Mucosa of rectum (tissue), 2 donors: ENCODE data around the gene MYO1A.
A peak's percentile ranks its signal among the peaks of the same experiment; 100 is the strongest.

ENCODE experiments used
- H3K27ac ChIP-seq, 2 donors: one replicate each; pipeline ENCODE4 v1.7.0; 2013; ENCODE audit warnings: inconsistent platforms in 2 of 2, low read depth in 2 of 2, low read length in 2 of 2
- H3K27me3 ChIP-seq, 2 donors: one replicate each; pipeline ENCODE4 v1.7.0; 2013; ENCODE audit warnings: low read length in 2 of 2; ENCODE audit not compliant: control insufficient read depth in 2 of 2, insufficient read depth in 2 of 2
- H3K36me3 ChIP-seq, 2 donors: one replicate each; pipeline ENCODE4 v1.7.0; 2013; ENCODE audit warnings: low read length in 2 of 2; ENCODE audit not compliant: control insufficient read depth in 2 of 2, insufficient read depth in 2 of 2
- H3K4me1 ChIP-seq, 2 donors: one replicate each; pipeline ENCODE4 v1.7.0; 2013; ENCODE audit warnings: low read length in 2 of 2, mild to moderate bottlenecking in 1 of 2; ENCODE audit not compliant: control insufficient read depth in 2 of 2, insufficient read depth in 2 of 2
- H3K4me3 ChIP-seq, 2 donors: one replicate each; pipeline ENCODE4 v1.7.0; 2013; ENCODE audit warnings: low read length in 2 of 2
- H3K9ac ChIP-seq, 2 donors: one replicate each; pipeline ENCODE4 v1.7.0; 2013; ENCODE audit warnings: low read length in 2 of 2, low read depth in 1 of 2, mild to moderate bottlenecking in 1 of 2
- H3K9me3 ChIP-seq, 2 donors: one replicate each; pipeline ENCODE4 v1.7.0; 2013; ENCODE audit warnings: low read length in 2 of 2; ENCODE audit not compliant: control insufficient read depth in 2 of 2
- donor health status: healthy.
- donor health status: Normal muscosa, but diverticular disease.

Gene MYO1A

GRCh38 chr12:57005980-57006808, 43.7 kb downstream of the MYO1A start, which contains the start of gene ZBTB39:
Gene ZBTB39 (minus strand): TSS chr12:57006546. CDS start chr12:57004917, 1,629 bp downstream.
- Histone ChIP-seq H3K27ac (peak within 1 kb of the TSS; percentile 17 to 52), H3K27me3 (no peaks in the 10 kb centered on the region), H3K36me3 (peaks cover 21 to 27% of the 10 kb centered on the region in 2 donors), H3K9me3 (no peaks in the 10 kb centered on the region), H3K4me3 (peak within 1 kb of the TSS; percentile 77 to 78), H3K9ac (peak within 1 kb of the TSS; percentile 65 to 70), H3K4me1 (peaks cover 10 to 11% of the 10 kb centered on the region in 2 donors)

DNA sequence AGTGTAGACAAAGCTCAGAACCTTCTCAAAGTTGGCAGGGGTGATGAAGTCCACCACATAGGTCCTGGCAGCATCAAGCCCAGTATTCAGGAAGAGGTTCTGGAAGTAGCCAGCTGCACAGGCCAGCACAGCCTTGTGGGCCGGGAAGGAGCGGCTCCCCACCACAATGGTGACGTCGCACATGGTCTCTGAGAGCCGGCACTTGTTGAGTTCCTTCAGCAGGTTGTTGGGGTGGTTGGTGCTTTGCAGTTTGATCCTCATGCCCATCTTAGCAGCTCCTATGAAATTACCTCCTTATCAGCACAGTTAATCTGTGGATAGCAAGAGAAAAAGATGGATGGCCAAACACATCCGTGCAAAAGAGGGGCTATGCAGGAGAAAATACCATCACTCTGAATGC, 45.3 kb downstream of the MYO1A start:
- no peaks in the 10 kb centered on the region for H3K27me3 ChIP-seq
- H3K9ac ChIP-seq = no peak overlapping the region
- H3K4me1 ChIP-seq = peaks cover 10 to 11% of the 10 kb centered on the region in 2 donors
- no peaks in the 10 kb centered on the region for H3K9me3 ChIP-seq
- H3K36me3 ChIP-seq = peaks cover 29 to 31% of the 10 kb centered on the region in 2 donors
- no peak overlapping the region for H3K27ac ChIP-seq
- no peak overlapping the region for H3K4me3 ChIP-seq

- Histone ChIP-seq H3K9me3 (no peaks in the 10 kb centered on the region), H3K9ac (no peak overlapping the region), H3K4me3 (no peak overlapping the region), H3K27ac (no peak overlapping the region), H3K4me1 (peaks cover 10 to 11% of the 10 kb centered on the region in 2 donors), H3K27me3 (no peaks in the 10 kb centered on the region), H3K36me3 (peaks cover 29 to 33% of the 10 kb centered on the region in 2 donors)
These were observed 46.5 kb downstream of the MYO1A start for GRCh38 chr12:57003395-57003794.

DNA sequence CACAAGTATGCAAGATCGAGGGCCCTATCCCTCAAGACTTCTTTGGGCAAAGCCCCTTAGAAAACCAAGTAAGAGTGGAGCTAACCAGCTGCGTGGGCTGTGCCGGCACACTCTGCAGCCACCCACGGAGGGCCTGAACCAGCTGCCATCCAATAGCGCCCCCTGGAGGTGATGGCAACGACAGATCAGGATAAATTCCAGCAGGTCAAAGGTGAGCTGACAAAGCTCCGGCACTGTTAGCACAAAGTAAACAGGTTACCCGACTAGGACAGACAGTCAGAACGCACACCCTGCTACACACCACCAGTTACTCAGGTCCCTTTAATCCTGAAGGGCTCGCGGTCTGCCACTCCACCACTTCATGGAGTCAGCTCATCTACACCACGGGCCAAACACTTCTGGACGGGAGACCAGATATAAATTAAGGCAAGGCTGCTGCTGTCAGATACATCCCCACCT, 48.5 kb downstream of the MYO1A start:
- Histone ChIP-seq H3K9me3 (no peaks in the 10 kb centered on the region), H3K9ac (no peak overlapping the region), H3K36me3 (peaks cover 29 to 35% of the 10 kb centered on the region in 2 donors), H3K27me3 (no peaks in the 10 kb centered on the region), H3K4me3 (no peak overlapping the region), H3K4me1 (peaks cover 5 to 7% of the 10 kb centered on the region in 2 donors), H3K27ac (no peak overlapping the region)

GRCh38 chr12:57000393-57000792, 49.5 kb downstream of the MYO1A start:
- Histone ChIP-seq H3K27ac (no peak overlapping the region), H3K9ac (no peak overlapping the region), H3K9me3 (no peaks in the 10 kb centered on the region), H3K4me1 (peaks cover 3 to 5% of the 10 kb centered on the region in 2 donors), H3K4me3 (no peak overlapping the region), H3K36me3 (peaks cover 29 to 38% of the 10 kb centered on the region in 2 donors), H3K27me3 (no peaks in the 10 kb centered on the region)

GRCh38 chr12:56999456-56999855, 50.5 kb downstream of the MYO1A start:
- H3K9me3 ChIP-seq = no peaks in the 10 kb centered on the region
- no peak overlapping the region for H3K27ac ChIP-seq
- no peaks in the 10 kb centered on the region for H3K27me3 ChIP-seq
- H3K9ac ChIP-seq = no peak overlapping the region
- H3K4me3 ChIP-seq = no peak overlapping the region
- peaks cover 27 to 40% of the 10 kb centered on the region in 2 donors for H3K36me3 ChIP-seq
- H3K4me1 ChIP-seq = peaks cover 0 to 5% of the 10 kb centered on the region in 2 donors

GRCh38 chr12:56998981-56999380, 50.9 kb downstream of the MYO1A start:
- Histone ChIP-seq H3K9me3 (no peaks in the 10 kb centered on the region), H3K4me1 (peaks cover 0 to 5% of the 10 kb centered on the region in 2 donors), H3K27ac (no peak overlapping the region), H3K27me3 (no peaks in the 10 kb centered on the region), H3K4me3 (no peak overlapping the region), H3K9ac (no peak overlapping the region), H3K36me3 (peaks cover 22 to 35% of the 10 kb centered on the region in 2 donors)

DNA sequence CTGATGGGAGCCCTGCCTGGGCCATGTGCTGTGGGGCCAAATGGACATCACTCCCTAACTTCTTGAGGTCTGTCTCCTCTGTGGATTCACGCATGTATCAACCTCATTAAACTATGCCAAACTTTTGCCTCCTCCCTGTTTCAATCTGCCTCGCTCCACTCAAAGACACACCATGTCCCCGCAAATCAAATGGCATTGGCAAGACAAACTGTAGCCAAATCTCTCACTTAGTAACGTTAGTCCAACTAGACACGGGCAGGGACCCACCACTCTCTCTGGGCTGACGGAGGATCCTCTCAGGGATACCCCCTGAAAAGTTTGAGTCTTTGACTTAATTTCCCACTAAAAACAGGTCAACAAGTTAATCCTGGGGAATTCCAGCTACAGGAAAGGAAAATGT, 51.6 kb downstream of the MYO1A start:
- Histone ChIP-seq H3K27me3 (no peaks in the 10 kb centered on the region), H3K4me3 (no peak overlapping the region), H3K9ac (no peak overlapping the region), H3K27ac (no peak overlapping the region), H3K9me3 (no peaks in the 10 kb centered on the region), H3K36me3 (peaks cover 16 to 29% of the 10 kb centered on the region in 2 donors), H3K4me1 (peaks cover 0 to 5% of the 10 kb centered on the region in 2 donors)

DNA sequence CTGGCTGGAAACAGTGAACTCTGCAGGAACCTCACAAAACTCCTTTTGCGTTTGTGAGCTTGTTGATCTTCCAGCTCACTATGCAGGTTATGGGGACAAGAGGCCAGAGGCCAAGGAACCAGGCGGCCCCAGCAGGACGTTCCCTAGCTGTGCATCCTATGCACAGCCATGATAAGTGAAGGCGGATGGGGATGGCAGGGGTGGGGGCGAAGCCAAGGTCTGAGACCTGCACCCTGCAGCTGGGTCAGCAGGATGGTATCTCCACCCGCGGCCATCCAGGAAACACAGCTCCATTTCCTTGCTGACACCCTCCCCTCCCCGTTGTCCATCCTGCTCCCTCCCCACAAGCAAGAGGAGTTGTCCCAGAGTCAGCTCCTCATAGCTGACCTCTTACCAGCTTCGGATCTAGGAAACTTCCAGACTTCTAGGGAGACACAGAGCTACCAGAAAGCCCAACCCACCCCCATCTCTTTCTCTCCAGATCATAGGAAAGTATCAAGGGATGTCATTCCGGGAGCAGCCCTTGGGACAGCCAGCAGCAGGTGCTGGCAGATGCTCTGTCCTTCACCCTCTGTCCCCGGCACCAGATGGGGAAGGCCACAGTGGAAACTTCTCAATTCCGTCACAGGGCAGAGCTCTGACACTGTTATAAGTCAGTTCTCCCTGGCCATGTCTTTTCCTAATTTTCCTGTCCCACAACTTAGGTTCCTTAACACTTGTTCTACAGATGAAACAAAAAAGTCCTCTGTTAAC, 53.0 kb downstream of the MYO1A start:
- Histone ChIP-seq H3K4me1 (peaks cover 0 to 5% of the 10 kb centered on the region in 2 donors), H3K9me3 (no peaks in the 10 kb centered on the region), H3K9ac (no peak overlapping the region), H3K36me3 (peaks cover 8 to 17% of the 10 kb centered on the region in 2 donors), H3K27me3 (no peaks in the 10 kb centered on the region), H3K27ac (no peak overlapping the region), H3K4me3 (no peak overlapping the region)
